Activated T-helper 1 cell treated with anti-CD3 and anti-CD28 coated beads, Interleukin-12 subunit alpha, Interleukin-12 subunit beta, Interleukin-2, Interleukin-4 antibody, amounts not matched to agents 30 ng/mL and 10 ng/mL and 1 ng/mL, durations not matched to agents 14 hours and 24 hours and 36 hours (primary cell): ENCODE measurements around the gene PHF2. TPM values are rescaled to one million over a fixed set of nuclear protein-coding genes. Genes with fewer than 3 reads are reported as not detected.

ENCODE experiments used
- DNase-seq: peaks from one replicate; pipeline ENCODE4 v3.0.0; 2021; ENCODE audit warnings: low spot score
- H3K27ac Mint-ChIP-seq: one replicate; pipeline ENCODE4 v1.8.0; 2021; ENCODE audit warnings: mild to moderate bottlenecking, mixed read lengths
- H3K27me3 Mint-ChIP-seq: one replicate; pipeline ENCODE4 v1.8.0; 2022; ENCODE audit warnings: mild to moderate bottlenecking, moderate library complexity, mixed read lengths; ENCODE audit not compliant: insufficient read depth
- H3K36me3 Mint-ChIP-seq: one replicate; pipeline ENCODE4 v1.8.0; 2021; ENCODE audit warnings: low read depth, mixed read lengths
- H3K4me1 Mint-ChIP-seq: one replicate; pipeline ENCODE4 v1.8.0; 2021; ENCODE audit warnings: low read depth, mixed read lengths
- H3K4me3 Mint-ChIP-seq: one replicate; pipeline ENCODE4 v1.8.0; 2021; ENCODE audit warnings: mild to moderate bottlenecking, moderate library complexity, mixed read lengths
- H3K9me3 Mint-ChIP-seq: one replicate; pipeline ENCODE4 v1.8.0; 2021; ENCODE audit warnings: mixed read lengths
- intact Hi-C: fragments of 100-400 bp; cut with micrococcal nuclease; formaldehyde crosslinking; loops from one replicate; pipeline ENCODE4 v1.15.1; 2024
- total RNA-seq: library from RNA; stranded (reverse); gene quantifications from 2 replicates; pipeline ENCODE4 v1.2.3, GENCODE V29; 2022

The PHF2 gene
- total RNA-seq, 1 donor from 2014 or later = 24.5 TPM

GRCh38 chr9:93603011-93603410 lies 26.6 kb downstream of the PHF2 start:
- DNase-seq = no peak

GRCh38 chr9:93603906-93604326 lies 27.5 kb downstream of the PHF2 start:
- Mint-ChIP-seq H3K27ac (no peak overlapping the region), H3K4me3 (no peak overlapping the region), H3K27me3 (no peaks in the 10 kb centered on the region), H3K4me1 (peaks cover 24% of the 10 kb centered on the region), H3K9me3 (peaks cover 16% of the 10 kb centered on the region), H3K36me3 (peaks cover 6% of the 10 kb centered on the region)
- intact Hi-C loops = no loop called here
- no peak for DNase-seq

More at GRCh38 chr9:93603011-93603410, 26.6 kb downstream of the PHF2 start:
- intact Hi-C loops = no loop called here
- H3K9me3 Mint-ChIP-seq = peaks cover 13% of the 10 kb centered on the region
- H3K36me3 Mint-ChIP-seq = peaks cover 6% of the 10 kb centered on the region
- H3K4me3 Mint-ChIP-seq = no peak overlapping the region
- peaks cover 28% of the 10 kb centered on the region for H3K4me1 Mint-ChIP-seq
- H3K27ac Mint-ChIP-seq = no peak overlapping the region
- H3K27me3 Mint-ChIP-seq = no peaks in the 10 kb centered on the region

GRCh38 chr9:93606187-93606586 lies 29.8 kb downstream of the PHF2 start:
- no peak overlapping the region for H3K4me3 Mint-ChIP-seq
- H3K4me1 Mint-ChIP-seq = peaks cover 1% of the 10 kb centered on the region
- H3K27ac Mint-ChIP-seq = no peak overlapping the region
- H3K9me3 Mint-ChIP-seq = peaks cover 30% of the 10 kb centered on the region
- peaks cover 15% of the 10 kb centered on the region for H3K36me3 Mint-ChIP-seq
- no peaks in the 10 kb centered on the region for H3K27me3 Mint-ChIP-seq
- no peak for DNase-seq
- intact Hi-C loops = no loop called here

GRCh38 chr9:93610206-93610605 lies 33.8 kb downstream of the PHF2 start:
- H3K27ac Mint-ChIP-seq = no peak overlapping the region
- H3K9me3 Mint-ChIP-seq = peaks cover 30% of the 10 kb centered on the region
- peaks cover 16% of the 10 kb centered on the region for H3K36me3 Mint-ChIP-seq
- intact Hi-C loops = no loop called here
- DNase-seq = no peak
- H3K4me3 Mint-ChIP-seq = no peak overlapping the region
- peaks cover 15% of the 10 kb centered on the region for H3K4me1 Mint-ChIP-seq
- no peaks in the 10 kb centered on the region for H3K27me3 Mint-ChIP-seq

- peaks cover 22% of the 10 kb centered on the region for H3K9me3 Mint-ChIP-seq
- H3K4me3 Mint-ChIP-seq = no peak overlapping the region
- H3K4me1 Mint-ChIP-seq = peaks cover 15% of the 10 kb centered on the region
- no peak for DNase-seq
- intact Hi-C loops = loop anchor here (1.0 kb wide), 1 partner anchor 37 kb away; no protein-coding TSS in a partner anchor
- H3K27ac Mint-ChIP-seq = peak overlapping the region; percentile 49
- H3K36me3 Mint-ChIP-seq = peaks cover 14% of the 10 kb centered on the region
- H3K27me3 Mint-ChIP-seq = no peaks in the 10 kb centered on the region
Observed at GRCh38 chr9:93612052-93612795, 35.8 kb downstream of the PHF2 start.

GRCh38 chr9:93612796-93613154 lies 36.4 kb downstream of the PHF2 start:
- peaks cover 19% of the 10 kb centered on the region for H3K9me3 Mint-ChIP-seq
- peaks cover 12% of the 10 kb centered on the region for H3K36me3 Mint-ChIP-seq
- peaks cover 15% of the 10 kb centered on the region for H3K4me1 Mint-ChIP-seq
- no peaks in the 10 kb centered on the region for H3K27me3 Mint-ChIP-seq
- H3K4me3 Mint-ChIP-seq = no peak overlapping the region
- intact Hi-C loops = loop anchor here (1.0 kb wide), 1 partner anchor 37 kb away; no protein-coding TSS in a partner anchor
- H3K27ac Mint-ChIP-seq = peak overlapping the region; percentile 49
- no peak for DNase-seq

- H3K4me3 Mint-ChIP-seq = no peak overlapping the region
- peaks cover 15% of the 10 kb centered on the region for H3K4me1 Mint-ChIP-seq
- intact Hi-C loops = no loop called here
- DNase-seq = no peak
- peaks cover 11% of the 10 kb centered on the region for H3K36me3 Mint-ChIP-seq
- peaks cover 17% of the 10 kb centered on the region for H3K9me3 Mint-ChIP-seq
- H3K27me3 Mint-ChIP-seq = no peaks in the 10 kb centered on the region
- H3K27ac Mint-ChIP-seq = peak overlapping the region; percentile 49
Observed at GRCh38 chr9:93613174-93613573, 36.8 kb downstream of the PHF2 start.

GRCh38 chr9:93613791-93614190 lies 37.4 kb downstream of the PHF2 start:
- peaks cover 15% of the 10 kb centered on the region for H3K4me1 Mint-ChIP-seq
- H3K4me3 Mint-ChIP-seq = no peak overlapping the region
- H3K27ac Mint-ChIP-seq = no peak overlapping the region
- intact Hi-C loops = no loop called here
- H3K27me3 Mint-ChIP-seq = no peaks in the 10 kb centered on the region
- H3K9me3 Mint-ChIP-seq = peaks cover 15% of the 10 kb centered on the region
- H3K36me3 Mint-ChIP-seq = peaks cover 11% of the 10 kb centered on the region
- DNase-seq = no peak

- Mint-ChIP-seq H3K27ac (no peak overlapping the region), H3K9me3 (peaks cover 6% of the 10 kb centered on the region), H3K36me3 (peaks cover 8% of the 10 kb centered on the region), H3K27me3 (no peaks in the 10 kb centered on the region), H3K4me3 (no peak overlapping the region), H3K4me1 (peaks cover 15% of the 10 kb centered on the region)
- intact Hi-C loops = no loop called here
- DNase-seq = no peak
Observed at GRCh38 chr9:93614830-93615468, 38.6 kb downstream of the PHF2 start.

GRCh38 chr9:93616044-93616443 lies 39.7 kb downstream of the PHF2 start:
- intact Hi-C loops = no loop called here
- no peak for DNase-seq
- Mint-ChIP-seq H3K27me3 (no peaks in the 10 kb centered on the region), H3K4me1 (peaks cover 15% of the 10 kb centered on the region), H3K27ac (no peak overlapping the region), H3K9me3 (no peaks in the 10 kb centered on the region), H3K4me3 (no peak overlapping the region), H3K36me3 (peaks cover 3% of the 10 kb centered on the region)

GRCh38 chr9:93617273-93617672 lies 40.9 kb downstream of the PHF2 start:
- Mint-ChIP-seq H3K4me3 (no peak overlapping the region), H3K27ac (no peak overlapping the region), H3K27me3 (no peaks in the 10 kb centered on the region), H3K9me3 (no peaks in the 10 kb centered on the region), H3K4me1 (peaks cover 9% of the 10 kb centered on the region), H3K36me3 (no peaks in the 10 kb centered on the region)
- no peak for DNase-seq
- intact Hi-C loops = no loop called here

GRCh38 chr9:93619272-93619775 lies 42.9 kb downstream of the PHF2 start:
- intact Hi-C loops = no loop called here

GRCh38 chr9:93620041-93620506 lies 43.7 kb downstream of the PHF2 start:
- no peak for DNase-seq

More at GRCh38 chr9:93619272-93619775, 42.9 kb downstream of the PHF2 start:
- Mint-ChIP-seq H3K27me3 (no peaks in the 10 kb centered on the region), H3K27ac (no peak overlapping the region), H3K4me1 (peaks cover 6% of the 10 kb centered on the region), H3K4me3 (no peak overlapping the region), H3K9me3 (no peaks in the 10 kb centered on the region), H3K36me3 (no peaks in the 10 kb centered on the region)
- no peak for DNase-seq

More at GRCh38 chr9:93620041-93620506, 43.7 kb downstream of the PHF2 start:
- Mint-ChIP-seq H3K27ac (no peak overlapping the region), H3K4me3 (no peak overlapping the region), H3K9me3 (no peaks in the 10 kb centered on the region), H3K4me1 (peaks cover 6% of the 10 kb centered on the region), H3K36me3 (no peaks in the 10 kb centered on the region), H3K27me3 (no peaks in the 10 kb centered on the region)
- intact Hi-C loops = no loop called here
